K562 (cell line): ENCODE results near the gene BCL11A. TPM values are rescaled to one million over a fixed set of nuclear protein-coding genes. Genes with fewer than 3 reads are reported as not detected.

Source experiments
- ATAC-seq: fragments of 200-7000 bp; cut with Tn5 transposase; 3 replicates; pipeline ENCODE4 v1.9.1; 2020; ENCODE audit warnings: moderate library complexity
- BruUV-seq: library from RNA; stranded (reverse); fragments of 400-500 nt; replicated peaks from 2 replicates; lab custom pipeline; 2021; lab: Mats Ljungman, UMichigan
- CTCF ChIA-PET: fragments of 300-600 bp; formaldehyde crosslinking; extraction: SDS; loops from one replicate; lab custom pipeline; 2021; ENCODE audit warnings: low intra/inter-chr PET ratio; lab: Yijun Ruan, JAX
- POLR2A ChIA-PET: fragments of 300-600, 350-650 bp; sonication (Branson Sonifier 250); formaldehyde crosslinking; extraction: SDS; loops from one replicate; lab custom pipeline; 2021; ENCODE audit warnings: antibody characterized with exemption, inconsistent platforms; lab: Yijun Ruan, JAX
- DNase-seq, 4 experiments: peaks; one replicate each; pipeline versions ENCODE4 v3.0.0 to v3.0.0-alpha.2; 2011 to 2018; ENCODE audit warnings: low spot score in 3 of 4, mixed read lengths in 3 of 4; ENCODE audit errors: extremely low read depth in 1 of 4
- FAIRE-seq: peaks from 2 replicates; lab custom pipeline; 2011; peaks lifted over from hg19 to GRCh38; lab: Jason Lieb, UNC
- H2AFZ ChIP-seq: 2 replicates; pipeline ENCODE4 v1.6.0; 2011; ENCODE audit warnings: low read depth, low read length, control low read depth, inconsistent platforms
- H3K27ac ChIP-seq: fragments of 200-600 bp; 3 replicates; pipeline ENCODE4 v1.8.0; 2011; ENCODE audit warnings: low read depth, mild to moderate bottlenecking, control low read depth, inconsistent platforms, low read length, moderate library complexity, mixed read lengths; ENCODE audit errors: extremely low read depth
- H3K27me3 ChIP-seq, 2 experiments: fragments of 300-600 bp in 1 of 2; 2 replicates in 1 of 2; 3 replicates in 1 of 2; pipeline versions ENCODE4 v1.6.0 to v1.8.0; 2011; ENCODE audit warnings: inconsistent platforms in 2 of 2, low read length in 2 of 2, mild to moderate bottlenecking in 1 of 2, mixed read lengths in 1 of 2, moderate library complexity in 1 of 2; ENCODE audit not compliant: control insufficient read depth in 2 of 2, insufficient read depth in 2 of 2
- H3K36me3 ChIP-seq: fragments of 300-600 bp; 3 replicates; pipeline ENCODE4 v1.8.0; 2011; ENCODE audit warnings: mild to moderate bottlenecking, low read length, inconsistent platforms; ENCODE audit not compliant: control insufficient read depth, insufficient read depth
- H3K4me1 ChIP-seq, 2 experiments: fragments of 200-600 bp in 1 of 2; replicated peaks in 1 of 2; 2 replicates in 1 of 2; 3 replicates in 1 of 2; pipeline versions ENCODE4 v1.5.1 to v1.8.0; 2011; ENCODE audit warnings: inconsistent platforms in 2 of 2, low read length in 2 of 2, mild to moderate bottlenecking in 1 of 2, mixed read lengths in 1 of 2, moderate library complexity in 1 of 2; ENCODE audit not compliant: control insufficient read depth in 2 of 2, insufficient read depth in 2 of 2
- H3K4me2 ChIP-seq: 2 replicates; pipeline ENCODE4 v1.6.1; 2011; ENCODE audit warnings: low read length, control low read depth, inconsistent platforms, mixed read lengths; ENCODE audit not compliant: insufficient read depth
- H3K4me3 ChIP-seq: fragments of 200-600 bp; sonication (generic), shearing (Covaris generic); 2 replicates; pipeline ENCODE4 v1.5.1; 2016; ENCODE audit warnings: control low read depth, inconsistent platforms
- H3K79me2 ChIP-seq: fragments of 200-600 bp; 3 replicates; pipeline ENCODE4 v1.8.0; 2011; ENCODE audit warnings: low read length, inconsistent platforms; ENCODE audit not compliant: control insufficient read depth, insufficient read depth
- H3K9ac ChIP-seq, 2 experiments: 2 replicates each; pipeline versions ENCODE4 v1.6.0 to v1.6.1; 2011; ENCODE audit warnings: low read depth in 2 of 2, low read length in 2 of 2, control low read depth in 1 of 2, inconsistent platforms in 1 of 2, mild to moderate bottlenecking in 1 of 2, mixed read lengths in 1 of 2; ENCODE audit not compliant: insufficient read depth in 1 of 2
- H3K9me1 ChIP-seq: one replicate; pipeline ENCODE4 v1.6.0; 2011; ENCODE audit warnings: inconsistent platforms, mild to moderate bottlenecking, low read length, moderate library complexity; ENCODE audit not compliant: control insufficient read depth, insufficient read depth
- H3K9me3 ChIP-seq: replicated peaks from 2 replicates; pipeline ENCODE4 v1.5.1; 2011; ENCODE audit warnings: low read depth, low read length, inconsistent platforms; ENCODE audit not compliant: control insufficient read depth, insufficient read depth
- H4K20me1 ChIP-seq: replicated peaks from 2 replicates; pipeline ENCODE4 v1.6.1; 2011; ENCODE audit warnings: low read length, inconsistent platforms, mixed read lengths; ENCODE audit not compliant: control insufficient read depth, insufficient read depth
- ARHGAP35 ChIP-seq: fragments of 450-650 bp; IDR thresholded peaks from 2 replicates; pipeline ENCODE4 v1.6.1; 2018; ENCODE audit not compliant: partially characterized antibody
- BDP1 ChIP-seq: IDR thresholded peaks from 3 replicates; pipeline ENCODE4 v1.6.1; 2011; ENCODE audit not compliant: insufficient read length, insufficient read depth
- C11orf30 ChIP-seq: fragments of 450-650 bp; IDR thresholded peaks from 2 replicates; pipeline ENCODE4 v1.6.1; 2016; ENCODE audit warnings: low read depth, mild to moderate bottlenecking
- CBX8 ChIP-seq: fragments of 200-600 bp; sonication (generic); IDR thresholded peaks from 2 replicates; pipeline ENCODE4 v1.6.1; 2012; ENCODE audit warnings: borderline replicate concordance, mixed run types, low read depth, mild to moderate bottlenecking, moderate library complexity, mixed read lengths, low read length, control low read depth, inconsistent platforms; ENCODE audit not compliant: poor library complexity, severe bottlenecking; ENCODE audit errors: extremely low read depth
- CREB1 ChIP-seq, 2 experiments: sonication (generic) in 1 of 2; formaldehyde crosslinking in 1 of 2; IDR thresholded peaks; 2 replicates each; pipeline versions ENCODE4 v1.6.1 to v1.8.0; 2012 to 2022; ENCODE audit warnings: inconsistent platforms in 1 of 2, mild to moderate bottlenecking in 1 of 2, missing genetic modification reagents in 1 of 2, moderate library complexity in 1 of 2
- JUND ChIP-seq, 2 experiments: IDR thresholded peaks; 2 replicates in 1 of 2; 3 replicates in 1 of 2; pipeline ENCODE4 v1.6.1; 2011; ENCODE audit warnings: borderline replicate concordance in 2 of 2, low read depth in 2 of 2, low read length in 2 of 2, improper control_type of control experiment in 1 of 2, missing biosample characterization in 1 of 2, missing genetic modification characterization in 1 of 2, missing genetic modification reagents in 1 of 2
- RAD21 ChIP-seq, 2 experiments: fragments of 250-450 bp in 1 of 2; fragments of 450-650 bp in 1 of 2; sonication (Bioruptor Pico) in 1 of 2; formaldehyde crosslinking in 1 of 2; IDR thresholded peaks in 1 of 2; conservative IDR thresholded peaks in 1 of 2; 2 replicates each; pipeline versions ENCODE4 v1.4.0 to v1.8.0; 2020 to 2022; ENCODE audit warnings: mild to moderate bottlenecking in 2 of 2, moderate library complexity in 1 of 2
- TEAD2 ChIP-seq: fragments of 450-650 bp; IDR thresholded peaks from 2 replicates; pipeline ENCODE4 v1.6.1; 2016; ENCODE audit warnings: missing genetic modification characterization, control low read depth, missing compliant biosample characterization
- ZNF197 ChIP-seq: fragments of 200-800 bp; sonication (Bioruptor generic); IDR thresholded peaks from 2 replicates; pipeline ENCODE4 v1.6.1; 2016; ENCODE audit warnings: low read depth, missing genetic modification characterization, missing compliant biosample characterization
- ZNF79 ChIP-seq: fragments of 250-450 bp; sonication (Bioruptor Pico); IDR thresholded peaks from 2 replicates; pipeline ENCODE4 v1.4.0; 2020; ENCODE audit warnings: low read depth, mild to moderate bottlenecking, moderate library complexity
- WGBS: fragments of 100-300 bp; shearing (Covaris generic); methylation state at CpG from one replicate; pipeline ENCODE4 v1.1.6; 2016; ENCODE audit warnings: low coverage, mixed read lengths; ENCODE audit not compliant: insufficient coverage; ENCODE audit errors: missing lambda C conversion rate; 5-methylcytosine and 5-hydroxymethylcytosine counted together
- in situ Hi-C: fragments of 300-500 bp; cut with MboI; formaldehyde crosslinking; loops from 4 replicates; pipeline ENCODE4 v1.15.0; 2018; ENCODE audit warnings: inconsistent platforms, mixed read lengths
- intact Hi-C: fragments of 100-400 bp; cut with micrococcal nuclease; formaldehyde crosslinking; loops from 2 replicates; pipeline ENCODE4 v1.14.2; 2022
- polyA plus RNA-seq, 8 experiments: library from polyadenylated mRNA; depleted of rRNA in 4 of 8; stranded (reverse) in 5 of 8; unstranded in 3 of 8; fragments of >200 nt; fragmentation: Nextera tagmentation in 2 of 8; fragmentation: Illumina TruSeq in 1 of 8; extraction: Ambion mirVana in 2 of 8; extraction: Trizol in 1 of 8; gene quantifications; 2 replicates each; pipeline versions ENCODE4 v1.2.1 to v1.2.3, GENCODE V29; 2011 to 2014; ENCODE audit warnings: inconsistent platforms in 1 of 8, missing spikeins in 1 of 8
- total RNA-seq, 7 experiments: library from RNA; depleted of rRNA in 6 of 7; stranded (reverse); fragments of >200 nt in 6 of 7; fragmentation: Illumina TruSeq in 2 of 7; extraction: Trizol in 2 of 7; gene quantifications; 2 replicates each; pipeline versions ENCODE4 v1.2.1 to v1.2.3, GENCODE V29; 2011 to 2021; ENCODE audit warnings: low replicate concordance in 1 of 7
- TF ChIP-seq, protein P1 (sequence below): fragments of 250-450 bp; sonication (Bioruptor Pico); IDR thresholded peaks from 2 replicates; pipeline ENCODE4 v1.8.0; 2021; ENCODE audit warnings: borderline replicate concordance, mild to moderate bottlenecking, moderate library complexity; ENCODE audit not compliant: poor library complexity, severe bottlenecking
- TF ChIP-seq, protein P2 (sequence below), 2 experiments: fragments of 450-650 bp in 1 of 2; sonication (generic) in 1 of 2; formaldehyde crosslinking in 1 of 2; IDR thresholded peaks in 1 of 2; conservative IDR thresholded peaks in 1 of 2; 2 replicates each; pipeline versions ENCODE4 v1.6.1 to v1.8.1; 2016 to 2023; ENCODE audit warnings: mild to moderate bottlenecking in 2 of 2, moderate library complexity in 2 of 2, inconsistent platforms in 1 of 2, missing genetic modification reagents in 1 of 2

BCL11A gene
- total and polyA plus RNA-seq, 9 of the 15 experiments (the other 6 are each of a cell fraction or from before 2014, with no cell fraction given), result 0.13 TPM; not detected in 8

DNA sequence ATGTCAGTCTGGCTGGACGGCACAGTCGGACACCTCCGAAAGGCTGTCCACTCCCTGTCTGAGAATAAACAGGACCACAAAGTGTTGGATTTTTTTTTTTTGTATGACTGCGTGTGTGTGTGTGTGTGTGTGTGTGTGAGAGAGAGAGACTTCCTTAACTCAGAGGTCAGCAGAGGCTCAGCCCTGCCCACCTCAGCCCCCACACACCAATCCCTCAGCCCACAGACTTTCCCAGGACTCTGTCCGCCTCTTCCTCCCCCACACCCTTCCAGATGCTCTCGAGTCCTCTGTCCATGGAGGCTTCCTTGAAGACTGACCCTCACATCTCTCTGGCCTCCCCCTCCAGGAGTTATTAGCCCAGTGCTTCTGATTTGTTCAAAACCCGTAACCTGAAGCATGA is 147.3 kb downstream of the BCL11A start:
- no peaks in the 10 kb centered on the region for H3K79me2 ChIP-seq
- ChIA-PET CTCF (no interaction called here), POLR2A (no interaction called here)
- 0% methylated on average over 6 of the region's 7 CpGs for WGBS
- H3K4me1 ChIP-seq, result no peaks in the 10 kb centered on the region
- TF ChIP-seq TEAD2 (tag), result no peak
- TF ChIP-seq CREB1 (IDR thresholded peaks at IDR 0.05), result no peak
- TF ChIP-seq CREB1 (CRISPR knock-in tag; IDR thresholded peaks at IDR 0.05), result no peak
- no peak for TF ChIP-seq ARHGAP35
- no peak for TF ChIP-seq C11orf30
- TF ChIP-seq JUND (IDR thresholded peaks at IDR 0.05; ENCODE audit: borderline replicate concordance, low read depth, low read length), result no peak
- TF ChIP-seq JUND (tag; IDR thresholded peaks at IDR 0.05; ENCODE audit: borderline replicate concordance, low read depth, low read length), result no peak
- TF ChIP-seq ZNF79 (CRISPR knock-in tag), result no peak
- TF ChIP-seq, protein P1, sequence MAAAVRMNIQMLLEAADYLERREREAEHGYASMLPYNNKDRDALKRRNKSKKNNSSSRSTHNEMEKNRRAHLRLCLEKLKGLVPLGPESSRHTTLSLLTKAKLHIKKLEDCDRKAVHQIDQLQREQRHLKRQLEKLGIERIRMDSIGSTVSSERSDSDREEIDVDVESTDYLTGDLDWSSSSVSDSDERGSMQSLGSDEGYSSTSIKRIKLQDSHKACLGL (CRISPR knock-in tag), result no peak
- no peak for TF ChIP-seq BDP1
- TF ChIP-seq, protein P2, sequence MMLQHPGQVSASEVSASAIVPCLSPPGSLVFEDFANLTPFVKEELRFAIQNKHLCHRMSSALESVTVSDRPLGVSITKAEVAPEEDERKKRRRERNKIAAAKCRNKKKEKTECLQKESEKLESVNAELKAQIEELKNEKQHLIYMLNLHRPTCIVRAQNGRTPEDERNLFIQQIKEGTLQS (IDR thresholded peaks at IDR 0.05), result no peak
- TF ChIP-seq, protein P2 (CRISPR knock-in tag; conservative IDR thresholded peaks at IDR 0.05), result no peak
- no peak for TF ChIP-seq CBX8
- no peak for TF ChIP-seq RAD21 (CRISPR knock-in tag; conservative IDR thresholded peaks at IDR 0.05 in 1 of 2, IDR thresholded peaks at IDR 0.05 in 1 of 2)
- no peak for TF ChIP-seq ZNF197 (CRISPR knock-in tag)
- H2AFZ ChIP-seq, result no peak overlapping the region
- H4K20me1 ChIP-seq, result no peaks in the 10 kb centered on the region; the same call in 1 of the 2 replicates
- no peak overlapping the region for H3K4me2 ChIP-seq
- no peak overlapping the region for H3K27ac ChIP-seq
- intact Hi-C loops, result no loop called here
- H3K9ac ChIP-seq, result no peak overlapping the region
- DNase-seq, result no peak
- no peaks in the 10 kb centered on the region for H3K9me3 ChIP-seq
- peaks cover 3 to 25% of the 10 kb centered on the region in 2 experiments; a peak in 2 of 5 replicates for H3K27me3 ChIP-seq
- no peak for ATAC-seq
- BruUV-seq, result no TSS peak
- no peaks in the 10 kb centered on the region for H3K9me1 ChIP-seq
- in situ Hi-C loops, result no loop called here
- H3K4me3 ChIP-seq, result no peak overlapping the region
- no peaks in the 10 kb centered on the region for H3K36me3 ChIP-seq
- FAIRE-seq, result no peak
